IMR-90 (cell line): ENCODE results near the gene EDNRB. TPM values are rescaled to one million over a fixed set of nuclear protein-coding genes. Genes with fewer than 3 reads are reported as not detected.

Experiments
- ATAC-seq: fragments of 200-7000 bp; cut with Tn5 transposase; 2 replicates; pipeline ENCODE4 v1.9.1; 2020; ENCODE audit warnings: low read depth, mild to moderate bottlenecking, moderate library complexity
- Bru-seq: library from RNA; stranded (reverse); fragments of 400-500 nt; gene quantifications from one replicate; lab custom pipeline; 2021; lab: Mats Ljungman, UMichigan
- BruChase-seq, 2 experiments: library from RNA; stranded (reverse); fragments of 400-500 nt; gene quantifications; one replicate each; lab custom pipeline; 2021; lab: Mats Ljungman, UMichigan
- BruUV-seq: library from RNA; stranded (reverse); fragments of 400-500 nt; replicated peaks from 2 replicates; lab custom pipeline; 2021; lab: Mats Ljungman, UMichigan
- CTCF ChIA-PET: fragments of 300-600 bp; formaldehyde crosslinking; extraction: SDS; loops from one replicate; lab custom pipeline; 2021; ENCODE audit warnings: antibody characterized with exemption; lab: Yijun Ruan, JAX
- POLR2A ChIA-PET: fragments of 300-600 bp; sonication (Branson Sonifier 250); formaldehyde crosslinking; loops from one replicate; lab custom pipeline; 2022; ENCODE audit warnings: antibody characterized with exemption; ENCODE audit not compliant: unreplicated experiment; lab: Charles Lee
- DNase-seq: peaks from one replicate; pipeline ENCODE4 v3.0.0; 2013
- H2AFZ ChIP-seq: replicated peaks from 2 replicates; pipeline ENCODE3; 2013; ENCODE audit warnings: low read length, mild to moderate bottlenecking; ENCODE audit not compliant: poor library complexity
- H2AK5ac ChIP-seq: 2 replicates; pipeline ENCODE4 v1.6.1; 2013; ENCODE audit warnings: low read depth, low read length, inconsistent platforms
- H2AK9ac ChIP-seq: replicated peaks from 2 replicates; pipeline ENCODE3; 2013; ENCODE audit warnings: mild to moderate bottlenecking, low read depth, low read length, moderate library complexity; ENCODE audit not compliant: poor library complexity
- H2BK120ac ChIP-seq: 2 replicates; pipeline ENCODE4 v1.6.1; 2013; ENCODE audit warnings: low read depth, low read length, inconsistent platforms
- H2BK15ac ChIP-seq: 3 replicates; pipeline ENCODE4 v1.6.1; 2013; ENCODE audit warnings: low read depth, low read length, inconsistent platforms
- H2BK20ac ChIP-seq: 2 replicates; pipeline ENCODE4 v1.6.1; 2013; ENCODE audit warnings: low read depth, mild to moderate bottlenecking, inconsistent platforms, low read length, moderate library complexity
- H2BK5ac ChIP-seq: 2 replicates; pipeline ENCODE4 v1.6.1; 2013; ENCODE audit warnings: mild to moderate bottlenecking, low read depth, low read length, inconsistent platforms; ENCODE audit not compliant: poor library complexity, severe bottlenecking
- H3K14ac ChIP-seq: replicated peaks from 2 replicates; pipeline ENCODE4 v1.6.1; 2013; ENCODE audit warnings: low read depth, low read length, inconsistent platforms
- H3K18ac ChIP-seq: 2 replicates; pipeline ENCODE4 v1.6.1; 2013; ENCODE audit warnings: low read depth, low read length, control low read depth
- H3K23ac ChIP-seq: 2 replicates; pipeline ENCODE4 v1.6.1; 2013; ENCODE audit warnings: low read depth, low read length, inconsistent platforms
- H3K27ac ChIP-seq: 2 replicates; pipeline ENCODE4 v1.5.1; 2013; ENCODE audit warnings: mild to moderate bottlenecking, control low read depth, low read length; ENCODE audit not compliant: insufficient read depth
- H3K27me3 ChIP-seq: 2 replicates; pipeline ENCODE4 v1.6.1; 2013; ENCODE audit warnings: low read length; ENCODE audit not compliant: control insufficient read depth, insufficient read depth
- H3K36me3 ChIP-seq: 2 replicates; pipeline ENCODE4 v1.6.1; 2013; ENCODE audit warnings: low read length, mixed read lengths; ENCODE audit not compliant: control insufficient read depth, insufficient read depth
- H3K4ac ChIP-seq: 2 replicates; pipeline ENCODE4 v1.6.1; 2013; ENCODE audit warnings: low read depth, low read length, inconsistent platforms
- H3K4me1 ChIP-seq: 2 replicates; pipeline ENCODE4 v1.6.1; 2013; ENCODE audit warnings: low read length, mixed read lengths; ENCODE audit not compliant: control insufficient read depth, insufficient read depth
- H3K4me2 ChIP-seq: 2 replicates; pipeline ENCODE4 v1.6.1; 2013; ENCODE audit warnings: low read depth, mild to moderate bottlenecking, control low read depth, low read length, moderate library complexity
- H3K4me3 ChIP-seq: 2 replicates; pipeline ENCODE4 v1.5.1; 2013; ENCODE audit warnings: low read depth, mild to moderate bottlenecking, control low read depth, low read length, moderate library complexity; ENCODE audit not compliant: insufficient read depth
- H3K56ac ChIP-seq: 2 replicates; pipeline ENCODE4 v1.6.1; 2013; ENCODE audit warnings: low read length, inconsistent platforms; ENCODE audit not compliant: insufficient read depth; ENCODE audit errors: extremely low read depth
- H3K79me1 ChIP-seq, 2 experiments: 2 replicates each; pipeline ENCODE4 v1.6.1; 2013; ENCODE audit warnings: low read length in 2 of 2, inconsistent platforms in 1 of 2, low read depth in 1 of 2
- H3K9ac ChIP-seq: 2 replicates; pipeline ENCODE4 v1.6.1; 2013; ENCODE audit warnings: low read depth, low read length, control low read depth
- H3K9me1 ChIP-seq: 2 replicates; pipeline ENCODE4 v1.6.1; 2013; ENCODE audit warnings: low read length, inconsistent platforms; ENCODE audit not compliant: insufficient read depth
- H3K9me3 ChIP-seq: 2 replicates; pipeline ENCODE4 v1.6.1; 2013; ENCODE audit warnings: low read length; ENCODE audit not compliant: control insufficient read depth, insufficient read depth
- H4K20me1 ChIP-seq: 2 replicates; pipeline ENCODE4 v1.6.1; 2013; ENCODE audit warnings: low read length, inconsistent platforms; ENCODE audit not compliant: insufficient read depth
- H4K5ac ChIP-seq: 2 replicates; pipeline ENCODE4 v1.6.1; 2013; ENCODE audit warnings: mild to moderate bottlenecking, low read depth, low read length, control low read depth
- H4K8ac ChIP-seq, 2 experiments: 2 replicates each; pipeline ENCODE4 v1.6.1; 2013; ENCODE audit warnings: low read depth in 2 of 2, low read length in 2 of 2, control low read depth in 1 of 2, inconsistent platforms in 1 of 2
- H4K91ac ChIP-seq: 2 replicates; pipeline ENCODE4 v1.6.1; 2013; ENCODE audit warnings: low read depth, low read length, inconsistent platforms; ENCODE audit not compliant: insufficient read depth
- CEBPB ChIP-seq: IDR thresholded peaks from 2 replicates; pipeline ENCODE4 v1.6.1; 2012; ENCODE audit warnings: low read depth, low read length, improper control_type of control experiment
- CHD1 ChIP-seq: IDR thresholded peaks from 2 replicates; pipeline ENCODE4 v1.6.1; 2012; ENCODE audit warnings: low read depth, low read length, improper control_type of control experiment
- CTCF ChIP-seq: conservative IDR thresholded peaks from 2 replicates; pipeline ENCODE4 v1.5.1; 2012; ENCODE audit warnings: mild to moderate bottlenecking, low read depth, low read length, improper control_type of control experiment
- MAFK ChIP-seq: IDR thresholded peaks from 2 replicates; pipeline ENCODE4 v1.6.1; 2012; ENCODE audit warnings: low read depth, low read length, improper control_type of control experiment
- MAZ ChIP-seq: IDR thresholded peaks from 2 replicates; pipeline ENCODE4 v1.6.1; 2012; ENCODE audit warnings: low read depth, mild to moderate bottlenecking, low read length, improper control_type of control experiment, moderate library complexity, borderline replicate concordance
- MXI1 ChIP-seq: IDR thresholded peaks from 2 replicates; pipeline ENCODE4 v1.6.1; 2012; ENCODE audit warnings: low read depth, mild to moderate bottlenecking, low read length, moderate library complexity, borderline replicate concordance
- NFE2L2 ChIP-seq: fragments of 150-350 bp; IDR thresholded peaks from 2 replicates; pipeline ENCODE4 v1.6.1; 2016; ENCODE audit warnings: low read depth, mild to moderate bottlenecking, low read length
- POLR2A ChIP-seq: IDR thresholded peaks from 2 replicates; pipeline ENCODE4 v1.6.1; 2012; ENCODE audit warnings: mild to moderate bottlenecking, low read depth, low read length
- RCOR1 ChIP-seq: IDR thresholded peaks from 2 replicates; pipeline ENCODE4 v1.6.1; 2012; ENCODE audit warnings: mild to moderate bottlenecking, low read length, improper control_type of control experiment; ENCODE audit not compliant: insufficient replicate concordance
- RFX5 ChIP-seq: IDR thresholded peaks from 2 replicates; pipeline ENCODE4 v1.8.0; 2012; ENCODE audit warnings: low read depth, mild to moderate bottlenecking, low read length, moderate library complexity
- SMC3 ChIP-seq: fragments of 150-350 bp; IDR thresholded peaks from 2 replicates; pipeline ENCODE4 v1.6.1; 2016; ENCODE audit warnings: low read depth, mild to moderate bottlenecking, antibody characterized with exemption, low read length, moderate library complexity
- whole genome bisulfite sequencing, 2 experiments: methylation state at CpG; one replicate each; pipeline versions ENCODE4 v1.1.5 to v1.1.7; 2013; ENCODE audit warnings: missing lambda C conversion rate in 2 of 2; ENCODE audit not compliant: insufficient read length in 1 of 2; ENCODE audit errors: extremely low coverage in 2 of 2; 5-methylcytosine and 5-hydroxymethylcytosine counted together
- dilution Hi-C: fragments of 300-500 bp; cut with HindIII; formaldehyde crosslinking; loops from one replicate; pipeline ENCODE4 v1.14.3; 2018; ENCODE audit warnings: low sequenced_read_pairs; ENCODE audit not compliant: unreplicated experiment
- in situ Hi-C: fragments of 300-500 bp; cut with MboI; formaldehyde crosslinking; loops from 3 replicates; pipeline ENCODE4 v1.14.3; 2019; ENCODE audit warnings: low sequenced_read_pairs, inconsistent platforms, mixed read lengths
- intact Hi-C: fragments of 100-400 bp; cut with micrococcal nuclease; formaldehyde crosslinking; loops from 2 replicates; pipeline ENCODE4 v1.10.0; 2022
- long read RNA-seq: library from polyadenylated mRNA; unstranded; transcript quantifications from one replicate; pipeline ENCODE4 v2.0.0, GENCODE V29; 2021; ENCODE audit not compliant: unreplicated experiment
- polyA plus RNA-seq, 3 experiments: library from polyadenylated mRNA; depleted of rRNA; stranded (reverse); fragments of >200 nt; gene quantifications; 2 replicates each; pipeline ENCODE4 v1.2.3, GENCODE V29; 2012; ENCODE audit warnings: low replicate concordance in 1 of 3
- total RNA-seq: library from RNA; depleted of rRNA; stranded (reverse); fragments of >200 nt; gene quantifications from 2 replicates; pipeline ENCODE4 v1.2.3, GENCODE V29; 2012; rRNA removed
- TF ChIP-seq, protein P1 (sequence below): fragments of 150-350 bp; IDR thresholded peaks from 2 replicates; pipeline ENCODE4 v1.6.1; 2017; ENCODE audit warnings: mild to moderate bottlenecking, antibody characterized with exemption, low read length, low read depth

The EDNRB gene
- under 0.01 and 0.28 TPM in 2 replicates for total RNA-seq
- polyA plus RNA-seq (2012; rRNA removed), result 0.07 and 0.09 TPM in 2 replicates
- 0.15 TPM in 1 of 2 replicates, not detected in the other for polyA plus RNA-seq (2012; cell fraction: cytosol; rRNA removed)
- 0.07 and 0.19 TPM in 2 replicates for polyA plus RNA-seq (2012; cell fraction: nucleus; rRNA removed; ENCODE audit: low replicate concordance)
- Bru-seq, nascent RNA, result percentile 23 among the genes with signal in this experiment
- percentile 27 among the genes with signal in this experiment for BruChase-seq, experiment 1, labeled RNA remaining after a 6-hour chase
- BruChase-seq, experiment 2, labeled RNA remaining after a 2-hour chase, result percentile 26 among the genes with signal in this experiment
- long read RNA-seq, full-length matches to known transcripts, result 5 of 6 reads
- long read RNA-seq, partial matches to known transcripts, result 0 of 6 reads
- long read RNA-seq, other reads (novel, unspliced or antisense), result 1 of 6 reads

GRCh38 chr13:77918391-77919245 is at the start of gene EDNRB:
EDNRB (minus strand) TSS chr13:77918831; CDS start chr13:77918573, 258 bp downstream.
- Histone ChIP-seq H2BK15ac (peak within 1 kb of the TSS; percentile 55; the same call in 1 of the 3 replicates), H3K9me3 (no peaks in the 10 kb centered on the region), H3K56ac (no peak within 1 kb of the TSS; the same call in 1 of the 2 replicates), H2AK5ac (peak within 1 kb of the TSS; percentile 51), H3K79me1 (no peaks in the 10 kb centered on the region; a peak in 1 of 4 replicates), H2AK9ac (peak within 1 kb of the TSS; percentile 25), H3K14ac (peak within 1 kb of the TSS; percentile 45), H3K4me2 (peak within 1 kb of the TSS; percentile 88), H2AFZ (peak within 1 kb of the TSS; percentile 89), H4K91ac (peak within 1 kb of the TSS; percentile 42; the same call in 1 of the 2 replicates), H3K4me1 (no peaks in the 10 kb centered on the region; the same call in 1 of the 2 replicates), H3K36me3 (no peaks in the 10 kb centered on the region; the same call in 1 of the 2 replicates), H4K5ac (no peak within 1 kb of the TSS), H3K9me1 (0 out of 2 replicates have a peak, but pooled peaks cover 3% of the 10 kb centered on the region), H3K4me3 (peak within 1 kb of the TSS; percentile 58), H4K8ac (peak within 1 kb of the TSS; percentile 18 to 70; a peak in 2 of 4 replicates), H3K27ac (peak within 1 kb of the TSS; percentile 28), H3K27me3 (no peaks in the 10 kb centered on the region; the same call in 1 of the 2 replicates), H2BK120ac (peak within 1 kb of the TSS; percentile 35; the same call in 1 of the 2 replicates), H3K4ac (peak within 1 kb of the TSS; percentile 25), H2BK20ac (no peak within 1 kb of the TSS), H3K23ac (peak within 1 kb of the TSS; percentile 60; the same call in 1 of the 2 replicates), H2BK5ac (no peak within 1 kb of the TSS), H3K18ac (peak within 1 kb of the TSS; percentile 10; the same call in 1 of the 2 replicates), H4K20me1 (no peaks in the 10 kb centered on the region), H3K9ac (peak within 1 kb of the TSS; percentile 60)
- TF ChIP-seq POLR2A (no peak), SMC3 (no peak), MAFK (no peak), MXI1 (no peak), MAZ (no peak), CTCF (no peak), CEBPB (no peak), NFE2L2 (no peak), RFX5 (no peak), CHD1 (no peak), RCOR1 (no peak)
- TF ChIP-seq, protein P1, sequence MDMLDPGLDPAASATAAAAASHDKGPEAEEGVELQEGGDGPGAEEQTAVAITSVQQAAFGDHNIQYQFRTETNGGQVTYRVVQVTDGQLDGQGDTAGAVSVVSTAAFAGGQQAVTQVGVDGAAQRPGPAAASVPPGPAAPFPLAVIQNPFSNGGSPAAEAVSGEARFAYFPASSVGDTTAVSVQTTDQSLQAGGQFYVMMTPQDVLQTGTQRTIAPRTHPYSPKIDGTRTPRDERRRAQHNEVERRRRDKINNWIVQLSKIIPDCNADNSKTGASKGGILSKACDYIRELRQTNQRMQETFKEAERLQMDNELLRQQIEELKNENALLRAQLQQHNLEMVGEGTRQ, result no peak
- intact Hi-C loops, result loop anchor here (2.0 to 5.0 kb wide), 4 partner anchors 56 to 202 kb away; no protein-coding TSS in a partner anchor
- dilution Hi-C loops, result no loop called here
- no TSS peak for BruUV-seq
- DNase-seq (peak; percentile 17), ATAC-seq (peak; percentile 79)
- in situ Hi-C loops, result no loop called here
- CTCF ChIA-PET, result interaction anchor here (0.5 to 1.9 kb wide), 7 partner anchors 10 to 1421 kb away, joined by 3 to 7 read pairs (median 4); no protein-coding TSS in a partner anchor
- WGBS, 2 experiments, result 3% methylated on average over 21 of the region's 60 CpGs; no CpG with 5 or more reads in 1 of the 2 experiments
- POLR2A ChIA-PET, result interaction anchor here (0.6 kb wide), 1 partner anchor 1080 kb away, joined by 15 read pairs; no protein-coding TSS in a partner anchor
